ENCODE results near the gene SLC35A2. TPM values are rescaled to one million over a fixed set of nuclear protein-coding genes. Genes with fewer than 3 reads are reported as not detected.

SLC35A2 gene
- total RNA-seq, 1 donor from 2014 or later, result 34.9 TPM

GRCh38 chrX:48918301-48918642 is 6.8 kb upstream of the SLC35A2 start:
- peaks cover 8% of the 10 kb centered on the region for H3K9me3 Mint-ChIP-seq (ENCODE audit: low read depth)
- peak overlapping the region; percentile 78 for H3K4me3 Mint-ChIP-seq (ENCODE audit: low read depth)
- no peak for TF ChIP-seq CTCF (IDR thresholded peaks at IDR 0.05; ENCODE audit: unreplicated experiment)
- peaks cover 19% of the 10 kb centered on the region for H3K4me1 Mint-ChIP-seq (ENCODE audit: low read depth)
- H3K27ac Mint-ChIP-seq, result peak overlapping the region; percentile 84
- DNase-seq (ENCODE audit: low spot score, unreplicated experiment), result no peak
- H3K36me3 Mint-ChIP-seq (ENCODE audit: insufficient read depth), result peaks cover 8% of the 10 kb centered on the region
- H3K27me3 Mint-ChIP-seq, result no peaks in the 10 kb centered on the region

- peak; percentile 73 for DNase-seq (ENCODE audit: low spot score, unreplicated experiment)
- H3K36me3 Mint-ChIP-seq (ENCODE audit: insufficient read depth), result peaks cover 8% of the 10 kb centered on the region
- TF ChIP-seq CTCF (IDR thresholded peaks at IDR 0.05; ENCODE audit: unreplicated experiment), result peak; percentile 85
- peak overlapping the region; percentile 78 for H3K4me3 Mint-ChIP-seq (ENCODE audit: low read depth)
- H3K27ac Mint-ChIP-seq, result peak overlapping the region; percentile 90
- no peaks in the 10 kb centered on the region for H3K27me3 Mint-ChIP-seq
- peaks cover 21% of the 10 kb centered on the region for H3K4me1 Mint-ChIP-seq (ENCODE audit: low read depth)
- peaks cover 8% of the 10 kb centered on the region for H3K9me3 Mint-ChIP-seq (ENCODE audit: low read depth)
These were observed 5.9 kb upstream of the SLC35A2 start for GRCh38 chrX:48917139-48918001.

GRCh38 chrX:48914593-48915493 is 3.4 kb upstream of the SLC35A2 start:
- peak overlapping the region; percentile 5 for H3K27ac Mint-ChIP-seq
- H3K4me3 Mint-ChIP-seq (ENCODE audit: low read depth), result no peak overlapping the region

GRCh38 chrX:48913605-48914366 is 2.3 kb upstream of the SLC35A2 start:
- Mint-ChIP-seq H3K36me3 (ENCODE audit: insufficient read depth) (peaks cover 11% of the 10 kb centered on the region), H3K9me3 (ENCODE audit: low read depth) (peaks cover 9% of the 10 kb centered on the region)

More at GRCh38 chrX:48914593-48915493, 3.4 kb upstream of the SLC35A2 start:
- DNase-seq (ENCODE audit: low spot score, unreplicated experiment), result no peak
- Mint-ChIP-seq H3K36me3 (ENCODE audit: insufficient read depth) (peaks cover 11% of the 10 kb centered on the region), H3K4me1 (ENCODE audit: low read depth) (peaks cover 35% of the 10 kb centered on the region), H3K27me3 (no peaks in the 10 kb centered on the region), H3K9me3 (ENCODE audit: low read depth) (peaks cover 12% of the 10 kb centered on the region)
- no peak for TF ChIP-seq CTCF (IDR thresholded peaks at IDR 0.05; ENCODE audit: unreplicated experiment)

More at GRCh38 chrX:48913605-48914366, 2.3 kb upstream of the SLC35A2 start:
- Mint-ChIP-seq H3K27ac (no peak overlapping the region), H3K4me3 (ENCODE audit: low read depth) (no peak overlapping the region), H3K27me3 (no peaks in the 10 kb centered on the region), H3K4me1 (ENCODE audit: low read depth) (peaks cover 29% of the 10 kb centered on the region)
- no peak for DNase-seq (ENCODE audit: low spot score, unreplicated experiment)
- no peak for TF ChIP-seq CTCF (IDR thresholded peaks at IDR 0.05; ENCODE audit: unreplicated experiment)
